Measurements from ENCODE around the gene MBD5. TPM values are rescaled to one million over a fixed set of nuclear protein-coding genes. Genes with fewer than 3 reads are reported as not detected.

The MBD5 gene
- total and polyA plus RNA-seq, 4 donors = 2.0 to 15.9 (median 9.5) TPM

- Histone ChIP-seq H3K27ac (ENCODE audit: low read depth in 1 of 2, low read length in 2 of 2) (no peak overlapping the region), H3K4me3 (ENCODE audit: low read depth in 1 of 3, low read length in 3 of 3) (peak overlapping the region; percentile 43 to 70 (median 61)), H3K36me3 (ENCODE audit: control insufficient read depth in 4 of 4, insufficient read depth in 3 of 4, low read depth in 1 of 4, low read length in 3 of 4) (no peaks in the 10 kb centered on the region), H3K4me1 (ENCODE audit: control insufficient read depth in 4 of 4, insufficient read depth in 4 of 4, low read length in 3 of 4) (peaks cover 0 to 5% (median 0%) of the 10 kb centered on the region in 4 donors), H3K9me3 (ENCODE audit: control insufficient read depth in 4 of 4, low read length in 3 of 4) (no peaks in the 10 kb centered on the region), H3K9ac (ENCODE audit: low read depth in 1 of 2, low read length in 2 of 2) (no peak overlapping the region), H3K27me3 (ENCODE audit: control insufficient read depth in 4 of 4, insufficient read depth in 4 of 4, low read length in 3 of 4) (no peaks in the 10 kb centered on the region)
- TF ChIP-seq YY1 (IDR thresholded peaks at IDR 0.05) (no peak), RAD21 (IDR thresholded peaks at IDR 0.05) (no peak), HNF4G (IDR thresholded peaks at IDR 0.05) (no peak), FOXA1 (IDR thresholded peaks at IDR 0.05) (no peak), SP1 (IDR thresholded peaks at IDR 0.05) (no peak), ZBTB33 (IDR thresholded peaks at IDR 0.05) (no peak), MAX (IDR thresholded peaks at IDR 0.05) (no peak), EGR1 (IDR thresholded peaks at IDR 0.05; ENCODE audit: low read depth in 2 of 2) (no peak)
- WGBS = 78% methylated on average over 7 of the region's 7 CpGs
- DNase-seq (ENCODE audit: low spot score) = no peak
These were observed 532.5 kb downstream of the MBD5 start for GRCh38 chr2:148553332-148553887.

GRCh38 chr2:148554459-148555247, 533.8 kb downstream of the MBD5 start:
- Histone ChIP-seq H3K27me3 (ENCODE audit: control insufficient read depth in 4 of 4, insufficient read depth in 4 of 4, low read length in 3 of 4) (no peaks in the 10 kb centered on the region), H3K4me3 (ENCODE audit: low read depth in 1 of 3, low read length in 3 of 3) (no peak overlapping the region), H3K9ac (ENCODE audit: low read depth in 1 of 2, low read length in 2 of 2) (no peak overlapping the region), H3K27ac (ENCODE audit: low read depth in 1 of 2, low read length in 2 of 2) (no peak overlapping the region), H3K9me3 (ENCODE audit: control insufficient read depth in 4 of 4, low read length in 3 of 4) (no peaks in the 10 kb centered on the region), H3K4me1 (ENCODE audit: control insufficient read depth in 4 of 4, insufficient read depth in 4 of 4, low read length in 3 of 4) (peaks cover 0 to 5% (median 0%) of the 10 kb centered on the region in 4 donors), H3K36me3 (ENCODE audit: control insufficient read depth in 4 of 4, insufficient read depth in 3 of 4, low read depth in 1 of 4, low read length in 3 of 4) (no peaks in the 10 kb centered on the region)
- no peak for DNase-seq (ENCODE audit: low spot score)
- TF ChIP-seq MAX (IDR thresholded peaks at IDR 0.05) = no peak
- no peak for TF ChIP-seq TAF1 (conservative IDR thresholded peaks at IDR 0.05)
- no peak for TF ChIP-seq SP1 (IDR thresholded peaks at IDR 0.05)
- no peak for TF ChIP-seq CTCF (IDR thresholded peaks at IDR 0.05; ENCODE audit: low read depth, low read length, missing input control)
- TF ChIP-seq FOXA2 (IDR thresholded peaks at IDR 0.05) = no peak
- TF ChIP-seq RXRA (IDR thresholded peaks at IDR 0.05) = no peak
- TF ChIP-seq YY1 (IDR thresholded peaks at IDR 0.05) = no peak
- no peak for TF ChIP-seq NR2F2 (IDR thresholded peaks at IDR 0.05)
- no peak for TF ChIP-seq JUND (IDR thresholded peaks at IDR 0.05)
- TF ChIP-seq RAD21 (IDR thresholded peaks at IDR 0.05) = no peak
- no peak for TF ChIP-seq ZBTB33 (IDR thresholded peaks at IDR 0.05)
- TF ChIP-seq GABPA (IDR thresholded peaks at IDR 0.05 in 1 of 2, conservative IDR thresholded peaks at IDR 0.05 in 1 of 2) = no peak
- WGBS = 80% methylated on average over 6 of the region's 6 CpGs

All from liver (tissue), 9 donors.